Measurements from ENCODE around the gene PI4KA.

- TF ChIP-seq RAD21 (IDR thresholded peaks at IDR 0.05; ENCODE audit: low read depth) (no peak), CEBPB (IDR thresholded peaks at IDR 0.05) (no peak), USF1 (IDR thresholded peaks at IDR 0.05) (no peak), CREB1 (IDR thresholded peaks at IDR 0.05; ENCODE audit: low read depth) (no peak), EP300 (IDR thresholded peaks at IDR 0.05; ENCODE audit: borderline replicate concordance) (no peak), TAF1 (IDR thresholded peaks at IDR 0.05; ENCODE audit: low read depth) (no peak), REST (IDR thresholded peaks at IDR 0.05; ENCODE audit: low read depth) (no peak)
Measured at GRCh38 chr22:20825624-20826023, 33.0 kb downstream of the PI4KA start.
